ACC112 (cell line): ENCODE measurements around the gene MTRF1.

Experiments
- H2AFZ ChIP-seq: fragments of 200-600 bp; sonication (generic); one replicate; pipeline ENCODE4 v1.6.0; 2017; ENCODE audit warnings: antibody characterized with exemption, low read length; ENCODE audit not compliant: unreplicated experiment
- H3K27ac ChIP-seq: fragments of 200-600 bp; sonication (generic); 2 replicates; pipeline ENCODE4 v1.5.1; 2014; ENCODE audit warnings: low read depth, mild to moderate bottlenecking, antibody characterized with exemption, low read length, moderate library complexity
- H3K27me3 ChIP-seq: fragments of 200-600 bp; sonication (generic); 2 replicates; pipeline ENCODE4 v1.6.1; 2014; ENCODE audit warnings: mild to moderate bottlenecking, antibody characterized with exemption, low read length, moderate library complexity, mixed read lengths; ENCODE audit not compliant: insufficient read depth
- H3K36me3 ChIP-seq: fragments of 200-600 bp; sonication (generic); 2 replicates; pipeline ENCODE4 v1.6.1; 2016; ENCODE audit warnings: mild to moderate bottlenecking, antibody characterized with exemption, low read length, moderate library complexity, mixed read lengths; ENCODE audit not compliant: insufficient read depth
- H3K4me1 ChIP-seq: fragments of 200-600 bp; sonication (generic); one replicate; pipeline ENCODE4 v1.6.1; 2016; ENCODE audit warnings: low read length, mixed read lengths; ENCODE audit not compliant: insufficient read depth, unreplicated experiment, control insufficient read depth
- H3K4me3 ChIP-seq: fragments of 200-600 bp; sonication (generic); 2 replicates; pipeline ENCODE4 v1.5.1; 2014; ENCODE audit warnings: mild to moderate bottlenecking, low read depth, low read length
- H3K79me2 ChIP-seq: fragments of 200-600 bp; sonication (generic); one replicate; pipeline ENCODE4 v1.6.0; 2016; ENCODE audit warnings: low read length; ENCODE audit not compliant: control insufficient read depth, unreplicated experiment, insufficient read depth

MTRF1 gene, protein sequence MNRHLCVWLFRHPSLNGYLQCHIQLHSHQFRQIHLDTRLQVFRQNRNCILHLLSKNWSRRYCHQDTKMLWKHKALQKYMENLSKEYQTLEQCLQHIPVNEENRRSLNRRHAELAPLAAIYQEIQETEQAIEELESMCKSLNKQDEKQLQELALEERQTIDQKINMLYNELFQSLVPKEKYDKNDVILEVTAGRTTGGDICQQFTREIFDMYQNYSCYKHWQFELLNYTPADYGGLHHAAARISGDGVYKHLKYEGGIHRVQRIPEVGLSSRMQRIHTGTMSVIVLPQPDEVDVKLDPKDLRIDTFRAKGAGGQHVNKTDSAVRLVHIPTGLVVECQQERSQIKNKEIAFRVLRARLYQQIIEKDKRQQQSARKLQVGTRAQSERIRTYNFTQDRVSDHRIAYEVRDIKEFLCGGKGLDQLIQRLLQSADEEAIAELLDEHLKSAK

DNA sequence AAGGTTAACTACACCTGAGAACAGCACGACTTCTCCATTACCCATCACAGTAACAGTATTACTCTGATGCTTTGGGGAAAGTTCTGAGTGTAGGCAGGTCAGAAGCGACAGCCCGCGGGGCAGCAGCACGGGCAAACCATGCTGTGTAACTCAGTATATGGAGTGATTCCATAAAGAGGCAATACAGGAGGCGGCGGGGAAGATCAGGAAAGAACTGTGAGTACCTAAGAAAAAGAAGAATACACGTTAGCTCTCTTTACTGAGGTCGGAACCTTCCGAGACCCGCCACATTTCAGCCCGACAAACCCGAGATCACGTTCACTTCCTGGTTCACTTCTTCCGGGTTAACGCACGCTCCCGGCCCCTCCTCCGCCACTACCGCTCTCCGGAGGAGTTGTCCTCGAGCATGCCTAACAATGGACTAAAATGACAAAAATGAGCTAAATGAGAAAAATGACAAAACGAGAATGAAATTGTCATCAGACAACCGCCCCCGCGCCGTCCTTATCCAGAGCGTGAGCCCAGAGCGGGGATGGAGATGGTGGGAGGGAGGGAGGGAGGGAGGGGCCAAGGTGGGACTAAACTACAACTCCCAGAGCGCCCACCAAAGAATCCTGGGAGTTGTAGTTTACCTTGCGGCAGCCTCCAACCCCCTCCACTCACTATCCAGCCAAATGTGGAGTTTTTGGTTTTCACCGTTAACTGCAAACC lies at the start of gene MTRF1:
Gene MTRF1 (minus strand): TSS at position 316 of the 711 bp plus-strand sequence. CDS start 2,669 bp downstream, outside the sequence.
- Histone ChIP-seq H3K4me1 (peaks cover 5% of the 10 kb centered on the region), H3K27me3 (no peaks in the 10 kb centered on the region), H3K79me2 (peaks cover 5% of the 10 kb centered on the region), H3K36me3 (no peaks in the 10 kb centered on the region), H3K27ac (peak within 1 kb of the TSS; percentile 65), H3K4me3 (peak within 1 kb of the TSS; percentile 82), H2AFZ (peak within 1 kb of the TSS; percentile 72)

- Histone ChIP-seq H3K27me3 (no peaks in the 10 kb centered on the region), H3K36me3 (no peaks in the 10 kb centered on the region), H3K79me2 (peaks cover 68% of the 10 kb centered on the region), H3K27ac (no peak overlapping the region), H3K4me3 (peak overlapping the region; percentile 100), H2AFZ (no peak overlapping the region), H3K4me1 (peaks cover 24% of the 10 kb centered on the region)
Observed at GRCh38 chr13:41313117-41313516, 49.7 kb upstream of the MTRF1 start.

GRCh38 chr13:41312176-41312500 lies 48.8 kb upstream of the MTRF1 start:
- Histone ChIP-seq H3K79me2 (peaks cover 59% of the 10 kb centered on the region), H3K27me3 (no peaks in the 10 kb centered on the region), H2AFZ (peak overlapping the region; percentile 90), H3K4me3 (peak overlapping the region; percentile 100), H3K4me1 (peaks cover 24% of the 10 kb centered on the region), H3K27ac (peak overlapping the region; percentile 74), H3K36me3 (no peaks in the 10 kb centered on the region)

DNA sequence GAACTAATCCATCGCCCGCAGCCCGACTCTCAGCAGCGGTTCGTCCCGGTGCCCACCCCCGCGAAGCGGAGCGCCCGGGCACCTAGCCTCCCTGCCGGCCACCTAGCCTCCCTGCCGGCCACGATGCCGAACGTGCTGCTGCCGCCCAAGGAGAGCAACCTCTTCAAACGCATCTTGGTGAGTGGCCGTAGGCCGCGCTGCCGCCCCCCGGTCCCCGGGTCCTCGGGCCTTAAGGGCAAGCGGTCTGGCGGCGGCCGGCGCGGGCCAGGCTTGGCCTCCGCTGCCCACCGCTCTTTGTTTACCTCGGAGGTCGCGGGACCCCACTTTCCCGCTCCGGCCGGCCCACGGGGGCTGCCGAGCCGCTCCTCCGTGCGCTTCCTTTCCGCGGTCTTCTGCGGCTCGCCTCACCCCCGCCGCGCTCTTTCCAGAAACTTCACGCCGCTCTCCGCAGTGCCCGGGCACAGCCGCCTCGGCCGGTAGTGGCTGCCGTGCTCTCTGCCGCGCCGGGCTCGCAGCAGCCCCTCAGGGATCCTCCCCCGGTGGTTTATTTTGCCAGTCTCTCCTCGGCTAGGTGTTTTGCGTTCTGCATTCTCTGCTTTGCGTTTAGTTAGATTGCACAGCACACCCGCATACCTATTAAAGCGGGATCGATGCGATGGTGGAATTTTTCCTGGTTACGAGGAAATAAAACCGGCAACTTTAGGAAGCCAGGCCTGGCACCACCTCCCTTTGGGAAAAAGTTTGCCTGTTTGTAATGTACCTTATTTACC lies 48.2 kb upstream of the MTRF1 start:
- H3K27me3 ChIP-seq = no peaks in the 10 kb centered on the region
- peak overlapping the region; percentile 74 for H3K27ac ChIP-seq
- H3K4me1 ChIP-seq = peaks cover 29% of the 10 kb centered on the region
- no peaks in the 10 kb centered on the region for H3K36me3 ChIP-seq
- H3K79me2 ChIP-seq = peaks cover 53% of the 10 kb centered on the region
- peak overlapping the region; percentile 100 for H3K4me3 ChIP-seq
- H2AFZ ChIP-seq = peak overlapping the region; percentile 90

- Histone ChIP-seq H3K4me3 (peak within 1 kb of the TSS; percentile 100), H3K36me3 (no peaks in the 10 kb centered on the region), H2AFZ (peak within 1 kb of the TSS; percentile 90), H3K79me2 (peaks cover 48% of the 10 kb centered on the region), H3K27ac (peak within 1 kb of the TSS; percentile 74), H3K27me3 (no peaks in the 10 kb centered on the region), H3K4me1 (peaks cover 30% of the 10 kb centered on the region)
Observed at GRCh38 chr13:41310963-41311405, 47.6 kb upstream of the MTRF1 start, which contains the start of gene NAA16. NAA16 (plus strand) TSS chr13:41311267; CDS start chr13:41311529, 262 bp downstream.

- Histone ChIP-seq H2AFZ (no peak overlapping the region), H3K4me3 (no peak overlapping the region), H3K79me2 (peaks cover 19% of the 10 kb centered on the region), H3K36me3 (no peaks in the 10 kb centered on the region), H3K27ac (no peak overlapping the region), H3K27me3 (no peaks in the 10 kb centered on the region), H3K4me1 (peaks cover 11% of the 10 kb centered on the region)
Observed at GRCh38 chr13:41307884-41308640, 44.7 kb upstream of the MTRF1 start.

DNA sequence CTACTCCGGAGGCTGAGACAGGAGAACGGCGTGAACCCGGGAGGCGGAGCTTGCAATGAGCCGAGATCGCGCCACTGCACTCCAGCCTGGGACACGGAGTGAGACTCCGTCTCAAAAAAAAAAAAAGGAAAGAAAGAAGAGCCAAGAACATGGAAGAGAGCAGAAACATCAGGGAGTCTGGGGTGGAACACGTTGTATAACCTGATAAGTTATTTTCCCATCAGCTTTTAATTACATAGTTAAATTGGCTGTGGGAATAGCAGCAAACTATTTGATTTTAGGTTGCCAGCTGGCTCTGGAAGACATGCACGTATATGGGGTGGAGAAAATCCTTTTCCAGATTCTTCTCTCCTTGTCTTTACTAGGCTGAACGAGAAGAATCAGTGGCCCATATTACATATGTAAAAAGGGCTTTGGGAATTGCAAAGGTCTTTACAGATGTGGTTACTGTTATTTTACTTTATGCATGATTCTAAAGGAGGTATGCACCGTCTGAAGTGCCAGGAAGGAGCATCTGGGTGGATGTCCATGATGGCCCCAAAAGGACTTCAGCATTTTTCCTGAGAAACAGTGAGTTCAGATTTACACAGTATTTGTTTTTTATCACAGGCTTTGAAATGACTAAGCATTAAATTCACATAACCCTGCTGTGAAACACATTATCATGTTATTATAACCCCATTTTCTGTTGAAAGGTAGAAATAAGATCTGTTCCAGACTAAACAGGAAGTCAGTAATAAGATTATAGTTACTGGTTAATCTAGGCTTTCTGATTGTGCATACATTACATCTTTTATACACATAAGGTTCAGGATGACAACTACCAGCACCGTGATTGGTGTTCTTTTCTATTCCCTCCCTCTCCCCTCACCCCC lies 43.1 kb upstream of the MTRF1 start:
- Histone ChIP-seq H3K4me3 (no peak overlapping the region), H3K36me3 (no peaks in the 10 kb centered on the region), H3K79me2 (peaks cover 3% of the 10 kb centered on the region), H2AFZ (peak overlapping the region; percentile 44), H3K27me3 (no peaks in the 10 kb centered on the region), H3K4me1 (peaks cover 11% of the 10 kb centered on the region), H3K27ac (no peak overlapping the region)

DNA sequence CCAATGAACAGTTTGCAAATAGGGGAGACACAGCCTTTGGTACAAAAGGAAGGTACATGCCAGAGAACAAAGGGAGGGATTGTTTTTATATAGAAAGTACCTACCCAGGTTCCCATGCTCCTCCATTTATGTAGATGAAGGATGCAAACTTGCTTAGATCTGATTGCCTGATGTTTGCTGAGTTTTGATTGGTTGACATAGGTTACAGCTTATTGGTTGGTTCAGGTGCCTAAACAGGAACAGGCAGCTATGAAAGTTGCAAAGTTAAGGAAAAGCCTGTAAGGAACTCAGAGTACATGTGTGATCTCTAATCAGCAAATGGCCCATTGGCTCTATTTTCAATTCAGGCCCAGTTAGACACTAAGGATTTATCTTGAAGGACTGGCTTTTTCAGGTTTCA lies 41.2 kb upstream of the MTRF1 start:
- no peaks in the 10 kb centered on the region for H3K36me3 ChIP-seq
- H3K27ac ChIP-seq = no peak overlapping the region
- peaks cover 6% of the 10 kb centered on the region for H3K4me1 ChIP-seq
- H3K27me3 ChIP-seq = no peaks in the 10 kb centered on the region
- no peak overlapping the region for H3K4me3 ChIP-seq
- no peaks in the 10 kb centered on the region for H3K79me2 ChIP-seq
- no peak overlapping the region for H2AFZ ChIP-seq

GRCh38 chr13:41302743-41303142 lies 39.4 kb upstream of the MTRF1 start:
- H2AFZ ChIP-seq = no peak overlapping the region
- H3K36me3 ChIP-seq = no peaks in the 10 kb centered on the region
- no peak overlapping the region for H3K4me3 ChIP-seq
- H3K4me1 ChIP-seq = peaks cover 6% of the 10 kb centered on the region
- no peaks in the 10 kb centered on the region for H3K79me2 ChIP-seq
- no peaks in the 10 kb centered on the region for H3K27me3 ChIP-seq
- H3K27ac ChIP-seq = no peak overlapping the region
